GM23248 (cell line): ENCODE results near the gene CTSD.

Experiments used
- EZH2 ChIP-seq: fragments of 200-600 bp; sonication (generic); IDR thresholded peaks from 2 replicates; pipeline ENCODE4 v1.6.1; 2018; ENCODE audit warnings: antibody characterized with exemption, mild to moderate bottlenecking; ENCODE audit not compliant: insufficient read depth, poor library complexity, severe bottlenecking
- EZH2phosphoT487 ChIP-seq: fragments of 200-600 bp; sonication (generic); IDR thresholded peaks from 2 replicates; pipeline ENCODE4 v1.6.1; 2018; ENCODE audit warnings: antibody characterized with exemption, moderate library complexity, mild to moderate bottlenecking, low read depth; ENCODE audit not compliant: insufficient read depth

GRCh38 chr11:1740786-1741530 is 22.8 kb downstream of the CTSD start:
- TF ChIP-seq EZH2 (no peak), EZH2phosphoT487 (no peak)
